ENCODE measurements around the gene GOLT1B.

Gene GOLT1B

DNA sequence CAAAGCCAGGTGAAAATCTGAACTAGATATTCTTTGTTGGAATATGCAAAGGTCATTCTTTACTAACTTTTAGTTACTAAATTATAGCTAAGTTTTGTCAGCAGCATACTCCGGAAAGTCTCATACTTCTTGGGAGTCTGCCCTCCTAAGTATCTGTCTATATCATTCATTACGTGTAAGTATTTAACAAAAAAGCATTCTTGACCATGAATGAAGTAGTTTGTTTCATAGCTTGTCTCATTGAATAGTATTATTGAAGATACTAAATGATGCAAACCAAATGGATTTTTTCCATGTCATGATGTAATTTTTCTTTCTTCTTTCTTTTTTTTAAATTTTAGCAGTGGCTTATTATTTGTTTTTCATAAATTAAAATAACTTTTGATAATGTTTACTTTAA, 14.7 kb downstream of the GOLT1B start:
- in situ Hi-C loops (cut with HindIII; ENCODE audit: low pct_ligation_motif_present, low pct_unique_long_range_greater_than_20kb, low sequenced_read_pairs) = no loop called here
- no peak for DNase-seq

DNA sequence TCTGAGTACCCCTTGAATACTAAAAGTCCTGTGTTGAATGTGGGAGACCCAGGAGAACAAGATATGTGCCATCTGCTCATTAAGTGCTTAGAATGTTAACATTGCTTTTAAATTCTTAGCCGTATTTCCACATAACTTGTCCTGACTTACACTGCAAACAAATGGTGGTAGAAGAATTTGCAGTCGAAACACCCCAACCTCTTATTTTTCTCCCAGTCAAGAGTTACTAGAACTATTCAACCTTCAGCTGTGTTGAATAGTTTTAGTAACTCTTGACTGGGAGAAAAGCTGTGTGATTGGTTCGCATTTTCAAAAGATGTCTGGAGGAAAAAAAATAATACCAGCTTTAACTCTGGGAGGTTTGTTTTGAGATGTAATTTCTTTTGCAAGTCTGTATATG, 16.9 kb downstream of the GOLT1B start:
- no peak for DNase-seq
- in situ Hi-C loops (cut with HindIII; ENCODE audit: low pct_ligation_motif_present, low pct_unique_long_range_greater_than_20kb, low sequenced_read_pairs) = no loop called here

DNA sequence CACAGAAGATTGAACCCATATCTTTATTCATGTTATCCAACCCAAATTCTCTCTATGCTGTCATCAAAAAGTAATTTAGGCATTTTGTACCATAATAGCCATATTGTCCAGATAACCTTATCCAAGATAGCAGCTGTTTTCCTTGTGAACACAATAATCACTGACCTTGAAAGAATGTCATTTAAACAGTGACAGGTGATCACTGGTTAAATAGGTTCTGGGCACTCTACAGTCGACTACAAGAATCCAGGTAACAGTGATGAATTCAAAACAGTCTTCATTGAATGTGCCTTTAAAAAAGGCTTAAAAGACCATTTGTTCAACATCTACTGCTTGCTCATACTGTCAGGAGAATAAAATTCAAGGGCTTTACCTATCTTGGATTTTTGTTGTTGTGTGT, 20.0 kb downstream of the GOLT1B start:
- in situ Hi-C loops (cut with HindIII; ENCODE audit: low pct_ligation_motif_present, low pct_unique_long_range_greater_than_20kb, low sequenced_read_pairs) = no loop called here
- no peak for DNase-seq

DNA sequence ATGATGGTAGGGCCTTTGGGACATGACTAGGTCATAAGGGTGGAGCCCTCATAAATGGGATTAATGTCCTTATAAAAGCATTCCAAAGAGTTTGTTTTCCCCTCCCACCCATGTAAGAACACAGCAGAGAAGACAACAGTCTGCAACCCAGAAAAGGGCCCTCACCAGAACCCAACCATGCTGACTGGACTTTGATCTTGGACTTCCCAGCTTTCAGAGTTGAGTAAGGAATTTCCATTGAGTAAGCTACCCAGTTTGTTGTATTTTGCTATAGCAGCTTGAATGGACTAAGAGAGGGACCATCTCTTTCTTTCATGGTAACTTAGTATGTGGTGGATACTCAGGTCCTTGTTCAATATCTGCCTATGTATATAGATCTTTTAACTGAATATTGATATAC, 21.6 kb downstream of the GOLT1B start:
- in situ Hi-C loops (cut with HindIII; ENCODE audit: low pct_ligation_motif_present, low pct_unique_long_range_greater_than_20kb, low sequenced_read_pairs) = no loop called here
- DNase-seq = no peak

DNA sequence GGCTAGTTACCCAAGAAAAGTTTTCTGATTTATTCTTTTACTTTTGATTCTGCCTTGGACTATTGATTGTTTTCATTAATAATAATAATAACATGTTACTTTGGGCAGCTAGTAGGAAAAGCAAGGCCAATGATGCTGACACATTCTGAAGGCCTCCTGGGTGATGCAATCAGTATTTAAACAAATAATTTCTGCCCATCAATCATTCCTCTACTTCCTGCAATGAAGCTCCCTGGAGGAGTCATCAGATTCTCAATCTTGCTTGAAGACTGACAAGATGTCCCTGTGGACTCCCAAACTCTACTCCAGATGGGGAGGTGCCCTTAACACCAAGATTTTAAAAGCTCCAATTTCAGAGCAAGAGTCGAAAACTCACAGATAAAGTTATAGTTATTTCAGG, 24.5 kb downstream of the GOLT1B start, which contains the start of gene SPX:
SPX (plus strand) TSS at position 244 of the 400 bp plus-strand sequence. CDS start 177 bp downstream, outside the sequence.
- in situ Hi-C loops (cut with HindIII; ENCODE audit: low pct_ligation_motif_present, low pct_unique_long_range_greater_than_20kb, low sequenced_read_pairs) = no loop called here
- peak; percentile 44 for DNase-seq

DNA sequence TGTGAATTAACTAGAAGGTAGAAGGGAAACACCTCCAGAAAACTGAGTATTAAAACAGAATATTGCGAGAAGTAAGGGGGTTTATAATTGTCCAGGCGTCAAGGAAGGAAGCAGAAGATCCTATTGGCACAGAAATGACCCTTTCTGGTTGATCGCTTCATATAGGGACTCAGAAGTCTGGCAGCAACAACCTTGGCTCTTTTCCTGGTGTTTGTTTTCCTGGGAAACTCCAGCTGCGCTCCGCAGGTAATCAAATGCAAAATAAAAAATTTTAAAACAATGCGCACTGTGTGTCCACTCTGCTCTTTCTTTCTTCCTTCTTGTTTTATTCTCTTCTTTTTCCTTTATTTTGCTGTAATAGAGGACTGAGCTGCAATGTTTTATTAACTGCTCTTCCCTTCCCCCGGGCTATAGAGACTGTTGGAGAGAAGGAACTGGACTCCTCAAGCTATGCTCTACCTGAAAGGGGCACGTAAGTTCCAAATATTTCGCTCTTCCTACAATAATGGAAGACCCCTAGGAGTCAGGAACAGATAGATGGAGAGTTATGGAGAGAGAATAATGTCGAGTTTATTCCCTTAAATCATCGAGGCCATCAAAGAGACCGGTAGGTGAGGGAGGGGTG, 25.2 kb downstream of the GOLT1B start:
- DNase-seq = peak; percentile 4
- in situ Hi-C loops (cut with HindIII; ENCODE audit: low pct_ligation_motif_present, low pct_unique_long_range_greater_than_20kb, low sequenced_read_pairs) = no loop called here

DNA sequence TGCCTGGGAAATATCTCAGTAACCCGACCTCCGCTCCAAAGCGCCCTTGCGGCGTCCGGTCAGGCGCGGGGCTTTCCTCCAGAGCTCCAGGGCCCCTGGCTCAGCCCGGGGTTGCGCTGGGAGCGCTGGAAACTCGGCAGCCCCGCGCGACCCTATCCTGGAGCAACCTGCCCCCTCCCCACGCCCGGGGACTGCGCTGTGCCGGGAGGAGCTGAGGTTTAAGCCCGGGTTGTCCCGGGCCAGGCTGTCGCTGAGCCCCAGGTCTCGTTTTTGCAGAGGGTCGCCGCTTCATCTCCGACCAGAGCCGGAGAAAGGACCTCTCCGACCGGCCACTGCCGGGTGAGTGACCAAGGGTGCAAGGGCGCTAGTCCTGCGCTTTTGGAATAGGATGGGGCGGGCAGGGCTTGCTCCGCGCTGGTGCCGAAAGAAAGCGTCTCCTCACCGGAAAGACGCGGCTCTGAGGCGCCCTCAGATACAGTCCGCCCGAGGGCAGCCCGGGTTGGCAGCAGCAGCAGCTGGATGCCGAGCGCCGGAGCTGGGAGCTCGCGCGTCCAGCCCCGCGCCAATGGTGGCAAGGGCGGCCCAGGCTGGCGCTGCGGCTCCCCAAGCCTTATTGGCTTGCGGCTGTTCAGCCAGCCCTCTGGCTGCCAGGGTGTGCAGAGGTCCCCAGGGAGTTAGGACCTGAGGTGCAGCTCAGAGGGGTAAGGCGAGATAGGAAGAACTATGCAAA, 26.0 kb downstream of the GOLT1B start:
- peak; percentile 90 for DNase-seq
- in situ Hi-C loops (cut with HindIII; ENCODE audit: low pct_ligation_motif_present, low pct_unique_long_range_greater_than_20kb, low sequenced_read_pairs) = no loop called here

DNA sequence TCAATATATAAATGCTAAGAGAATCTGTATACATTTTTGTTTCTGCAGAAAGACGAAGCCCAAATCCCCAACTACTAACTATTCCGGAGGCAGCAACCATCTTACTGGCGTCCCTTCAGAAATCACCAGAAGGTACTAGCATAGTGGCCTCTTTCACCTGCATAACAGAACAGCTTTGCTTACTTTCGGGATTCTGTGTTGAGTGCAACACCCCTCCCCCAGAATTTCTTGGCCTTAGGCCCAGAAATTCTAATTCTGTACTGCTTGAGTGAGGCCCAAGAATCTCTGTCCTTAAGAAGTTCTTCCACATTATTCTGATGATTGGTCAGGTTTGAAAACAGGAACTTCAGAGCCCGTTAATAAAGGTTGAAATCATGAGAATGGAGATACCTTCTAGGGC, 27.4 kb downstream of the GOLT1B start:
- in situ Hi-C loops (cut with HindIII; ENCODE audit: low pct_ligation_motif_present, low pct_unique_long_range_greater_than_20kb, low sequenced_read_pairs) = no loop called here
- peak; percentile 92 for DNase-seq

DNA sequence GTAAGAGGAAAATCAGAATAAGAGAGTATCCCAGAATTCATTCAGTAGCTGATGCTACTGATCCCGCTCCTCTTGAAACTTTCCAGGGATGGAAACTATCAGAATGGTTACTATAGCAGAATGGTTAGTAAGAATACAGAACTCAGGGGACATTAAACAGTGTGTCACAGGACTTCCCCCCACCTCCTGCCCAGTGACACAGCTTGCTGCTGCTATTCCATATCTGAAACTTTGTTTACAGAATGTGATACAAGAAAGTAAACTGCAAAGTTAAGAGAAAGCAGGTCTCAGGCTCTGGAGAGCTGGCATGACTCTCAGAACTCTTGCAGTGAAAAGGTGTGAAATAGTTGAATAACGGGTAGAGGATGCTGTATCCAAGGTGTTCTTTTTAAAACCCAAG, 27.9 kb downstream of the GOLT1B start:
- in situ Hi-C loops (cut with HindIII; ENCODE audit: low pct_ligation_motif_present, low pct_unique_long_range_greater_than_20kb, low sequenced_read_pairs) = no loop called here
- DNase-seq = no peak

DNA sequence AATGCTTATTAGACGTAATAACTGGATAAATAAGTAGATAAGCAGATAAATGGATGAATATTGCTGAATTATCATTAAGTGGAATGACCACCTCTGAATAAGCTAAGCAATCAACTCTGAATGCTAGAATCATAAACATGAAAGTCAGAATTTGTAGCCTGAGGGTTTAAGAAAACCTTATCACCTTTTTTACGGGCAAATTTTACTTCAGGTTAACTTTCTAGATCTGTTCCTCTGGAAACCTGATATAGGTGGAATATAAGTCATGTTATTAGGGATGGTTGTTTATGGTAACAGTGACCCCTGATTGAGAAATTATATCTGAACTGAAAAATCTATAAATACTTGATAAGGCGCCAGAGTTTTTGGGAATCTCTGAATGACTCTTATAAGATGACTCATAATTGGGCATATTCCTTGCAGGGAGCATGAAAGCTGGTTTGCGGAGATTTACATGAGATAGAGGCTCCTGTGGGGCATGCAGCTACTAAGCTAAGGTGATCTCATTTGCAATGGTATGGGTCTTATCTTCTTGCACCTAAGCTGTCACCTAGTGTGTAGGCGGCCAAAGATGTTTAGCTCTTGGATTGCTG, 36.6 kb downstream of the GOLT1B start:
- no peak for DNase-seq
- in situ Hi-C loops (cut with HindIII; ENCODE audit: low pct_ligation_motif_present, low pct_unique_long_range_greater_than_20kb, low sequenced_read_pairs) = no loop called here

DNA sequence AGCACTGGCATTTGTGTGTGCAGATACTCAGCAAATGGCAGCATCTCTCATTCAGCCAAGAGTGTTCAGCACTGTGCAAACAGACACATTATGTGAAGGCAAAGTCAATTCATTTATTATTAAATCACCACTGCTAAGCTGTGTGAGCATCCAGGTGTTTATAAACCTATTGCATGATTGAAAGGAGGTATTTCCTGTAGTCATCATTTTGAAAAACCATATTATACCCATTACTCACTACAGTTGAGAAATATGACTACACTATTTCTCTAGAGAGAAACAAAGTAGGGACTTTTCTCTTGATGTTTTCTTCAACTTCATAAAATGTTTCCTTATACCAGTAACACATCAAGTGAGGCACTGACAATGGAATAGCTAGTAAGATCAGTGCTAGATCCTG, 38.2 kb downstream of the GOLT1B start:
- no peak for DNase-seq
- in situ Hi-C loops (cut with HindIII; ENCODE audit: low pct_ligation_motif_present, low pct_unique_long_range_greater_than_20kb, low sequenced_read_pairs) = no loop called here

DNA sequence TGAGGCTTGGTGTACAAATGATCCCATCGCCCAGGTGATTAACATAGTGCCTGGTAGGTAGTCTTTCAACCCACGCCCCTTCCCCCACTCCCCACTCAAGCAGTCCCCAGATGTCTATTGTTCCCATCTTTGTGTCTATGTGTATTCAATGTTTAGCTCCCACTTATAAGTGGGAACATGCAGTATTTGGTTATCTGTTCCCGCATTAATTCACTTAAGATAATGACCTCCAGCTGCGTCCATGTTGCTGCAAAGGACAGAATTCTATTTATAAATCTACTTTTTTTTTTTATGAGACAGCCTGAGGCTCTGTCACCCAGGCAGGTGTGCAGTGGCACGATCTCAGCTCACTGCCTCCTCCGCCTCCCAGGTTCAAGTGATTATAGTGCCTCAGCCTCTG, 40.2 kb downstream of the GOLT1B start:
- no peak for DNase-seq
- in situ Hi-C loops (cut with HindIII; ENCODE audit: low pct_ligation_motif_present, low pct_unique_long_range_greater_than_20kb, low sequenced_read_pairs) = no loop called here

DNA sequence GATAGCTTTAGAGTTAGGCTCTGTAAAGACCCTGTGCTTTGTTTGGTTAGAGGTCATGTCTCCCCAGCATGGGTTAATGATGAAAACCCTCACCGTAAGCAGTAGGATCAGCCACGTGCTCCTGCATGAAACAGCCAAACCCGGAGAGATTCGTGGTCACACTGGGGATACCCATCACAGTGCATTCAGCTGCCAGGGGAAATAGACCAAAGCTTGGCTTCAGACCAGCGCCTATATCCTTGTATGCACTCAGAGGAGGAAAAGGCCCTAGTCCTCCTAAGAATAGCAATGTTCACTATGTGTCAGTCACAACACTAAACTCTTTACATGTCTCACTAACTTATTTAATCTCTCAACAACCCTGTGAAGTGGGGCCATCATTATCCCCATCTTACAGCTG, 40.8 kb downstream of the GOLT1B start:
- DNase-seq = no peak
- in situ Hi-C loops (cut with HindIII; ENCODE audit: low pct_ligation_motif_present, low pct_unique_long_range_greater_than_20kb, low sequenced_read_pairs) = no loop called here

DNA sequence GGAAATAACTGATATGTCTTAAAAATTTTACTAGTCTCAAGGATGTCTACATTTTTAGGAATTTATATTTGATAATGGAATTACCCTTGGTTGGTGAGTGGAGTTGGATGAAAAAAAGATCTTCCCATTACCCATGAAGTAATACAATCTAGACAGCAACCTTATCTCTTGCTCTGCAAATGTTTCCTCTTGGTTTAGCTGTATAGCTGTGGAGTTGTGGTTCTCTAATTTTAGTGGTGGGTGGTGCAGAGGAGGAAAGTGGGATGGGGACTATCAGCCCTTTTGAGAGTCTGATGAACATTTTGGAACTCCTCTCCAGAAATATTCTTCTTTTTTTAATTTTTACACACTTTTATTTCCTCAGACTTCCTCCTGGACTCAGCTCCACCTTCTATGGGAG, 41.6 kb downstream of the GOLT1B start:
- no peak for DNase-seq
- in situ Hi-C loops (cut with HindIII; ENCODE audit: low pct_ligation_motif_present, low pct_unique_long_range_greater_than_20kb, low sequenced_read_pairs) = no loop called here

DNA sequence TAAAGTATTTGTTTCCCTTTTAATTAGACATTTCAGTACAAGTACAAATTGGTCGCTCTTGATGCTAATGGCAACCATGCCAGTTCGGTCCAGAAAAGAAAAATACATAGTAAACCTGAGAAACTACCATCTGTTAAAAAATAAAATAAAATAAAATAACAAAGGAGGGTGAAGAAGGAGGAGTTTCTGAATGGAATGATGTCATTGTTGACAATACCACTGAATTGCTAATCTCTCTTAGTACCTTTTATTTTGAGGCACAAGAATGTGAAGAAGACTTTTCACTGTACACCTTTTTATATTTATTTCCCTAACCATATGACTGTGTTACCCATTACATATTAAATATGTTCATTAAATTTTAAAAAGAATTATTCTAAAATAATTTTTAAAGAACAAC, 44.0 kb downstream of the GOLT1B start:
- in situ Hi-C loops (cut with HindIII; ENCODE audit: low pct_ligation_motif_present, low pct_unique_long_range_greater_than_20kb, low sequenced_read_pairs) = no loop called here
- DNase-seq = no peak

DNA sequence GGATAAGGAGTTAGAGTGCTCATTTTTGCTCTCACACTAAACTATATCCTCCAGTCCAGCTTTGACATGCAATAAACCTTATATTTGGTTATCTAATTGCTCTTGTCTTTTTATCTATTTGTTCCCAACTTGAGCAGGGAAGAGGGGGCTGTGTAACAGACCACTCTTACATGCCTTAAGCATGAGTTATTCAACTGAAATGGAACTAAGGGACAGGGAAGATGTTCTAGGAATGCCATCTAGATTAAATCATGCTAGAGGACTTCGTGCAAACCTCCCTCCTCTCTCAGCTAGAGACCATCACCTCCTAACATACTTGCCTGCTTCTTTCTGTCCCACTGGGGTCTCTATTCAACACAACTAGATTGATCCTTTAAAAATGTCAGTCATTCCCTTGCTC, 45.1 kb downstream of the GOLT1B start:
- in situ Hi-C loops (cut with HindIII; ENCODE audit: low pct_ligation_motif_present, low pct_unique_long_range_greater_than_20kb, low sequenced_read_pairs) = no loop called here
- peak; percentile 34 for DNase-seq

DNA sequence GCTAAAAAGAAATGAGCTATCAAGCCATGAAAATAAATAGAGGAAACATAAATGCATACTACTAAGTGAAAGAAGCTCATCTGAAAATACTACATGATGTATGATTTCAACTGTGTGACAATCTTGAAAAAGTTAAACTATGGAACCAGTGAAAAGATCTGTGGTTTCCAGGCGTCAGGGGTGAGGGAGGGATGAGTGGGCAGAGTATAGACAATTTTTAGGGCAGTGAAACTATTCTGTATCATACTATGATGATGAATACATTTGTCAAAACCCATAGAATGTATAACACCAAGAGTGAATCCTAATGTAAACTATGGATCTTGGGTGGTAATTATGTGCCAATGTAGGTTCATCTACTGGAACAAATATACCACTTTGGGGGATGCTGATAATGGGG, 45.8 kb downstream of the GOLT1B start:
- in situ Hi-C loops (cut with HindIII; ENCODE audit: low pct_ligation_motif_present, low pct_unique_long_range_greater_than_20kb, low sequenced_read_pairs) = no loop called here

DNA sequence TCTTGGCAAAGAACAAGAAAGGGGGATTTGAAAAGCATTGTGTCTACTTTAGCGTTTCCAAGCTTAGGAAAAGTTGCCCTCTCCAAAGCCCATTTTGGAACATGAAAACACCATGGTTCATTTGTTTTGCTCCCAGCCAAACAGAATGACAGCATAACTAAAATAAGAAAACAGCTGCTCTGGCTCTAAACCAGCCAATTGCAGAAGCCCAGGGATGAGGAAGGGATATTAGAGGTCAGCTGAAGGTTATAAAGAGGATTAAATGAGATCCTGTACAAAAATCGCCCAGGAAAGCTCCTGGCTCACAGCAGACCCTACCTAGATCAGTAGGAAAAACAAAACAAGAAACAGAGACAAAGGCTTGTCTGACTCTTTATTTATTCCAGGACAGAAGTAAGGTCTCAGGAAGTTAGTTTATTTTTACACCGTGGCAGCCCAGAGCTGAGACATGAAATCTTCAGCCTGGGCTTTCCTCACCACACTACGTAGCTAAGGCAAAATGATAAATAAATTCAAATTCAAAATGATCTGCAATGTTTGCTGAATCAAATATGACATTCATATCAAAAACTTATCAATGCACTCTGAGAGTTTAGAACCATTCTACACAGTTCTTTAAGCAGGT, 50.4 kb downstream of the GOLT1B start:
- no peak for DNase-seq
- in situ Hi-C loops (cut with HindIII; ENCODE audit: low pct_ligation_motif_present, low pct_unique_long_range_greater_than_20kb, low sequenced_read_pairs) = no loop called here

More for the DNA sequence above, 45.8 kb downstream of the GOLT1B start:
- no peak for DNase-seq

DNA sequence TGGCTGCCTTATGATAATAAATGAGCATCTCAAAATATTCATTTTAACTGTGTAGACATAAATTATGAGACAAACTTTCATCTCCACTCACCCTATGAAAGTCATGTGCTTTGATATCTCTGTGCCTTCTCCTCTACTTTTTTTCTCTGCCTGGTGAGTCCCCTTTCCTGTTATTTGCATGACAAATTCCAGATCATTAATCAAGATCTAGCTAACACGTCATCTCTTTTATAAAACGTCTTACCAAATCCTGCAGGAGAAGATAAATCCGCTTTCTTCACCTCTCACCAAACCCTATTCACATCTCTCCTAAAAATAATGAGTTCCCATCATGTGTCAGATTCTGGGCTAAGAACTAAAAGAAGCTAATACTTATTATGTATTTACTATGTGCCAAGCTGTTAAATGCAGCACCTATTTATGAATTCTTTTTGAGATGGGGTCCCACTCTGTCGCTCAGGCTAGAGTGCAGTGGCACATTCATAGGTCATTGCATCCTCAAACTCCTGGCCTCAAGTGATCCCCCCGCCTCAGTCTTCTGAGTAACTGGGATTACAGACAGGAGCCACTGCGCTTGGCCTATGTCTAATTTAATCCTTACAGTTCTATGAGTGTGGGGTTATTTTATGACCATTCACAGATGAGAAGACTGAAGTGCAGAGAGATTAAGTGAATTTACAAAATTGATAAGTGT, 51.2 kb downstream of the GOLT1B start:
- DNase-seq = no peak
- in situ Hi-C loops (cut with HindIII; ENCODE audit: low pct_ligation_motif_present, low pct_unique_long_range_greater_than_20kb, low sequenced_read_pairs) = no loop called here

All from ACHN (cell line).